ENCODE data around the gene USP20. TPM values are rescaled to one million over a fixed set of nuclear protein-coding genes. Genes with fewer than 3 reads are reported as not detected.
A peak's percentile ranks its signal among the peaks of the same experiment; 100 is the strongest.

Gene USP20
- total RNA-seq, 2 donors from 2014 or later = 80.7 to 90.0 TPM

- DNase-seq (no peak), ATAC-seq (no peak)
- H3K9me3 ChIP-seq (ENCODE audit: control insufficient read depth, low read length, poor library complexity, severe bottlenecking) = no peaks in the 10 kb centered on the region
- Mint-ChIP-seq H3K36me3 (ENCODE audit: low read depth) (peaks cover 5% of the 10 kb centered on the region), H3K4me1 (peaks cover 30% of the 10 kb centered on the region), H3K4me3 (no peak overlapping the region), H3K27me3 (no peaks in the 10 kb centered on the region), H3K27ac (peak overlapping the region; percentile 37)
Measured at GRCh38 chr9:129850821-129851550, 15.7 kb downstream of the USP20 start.

DNA sequence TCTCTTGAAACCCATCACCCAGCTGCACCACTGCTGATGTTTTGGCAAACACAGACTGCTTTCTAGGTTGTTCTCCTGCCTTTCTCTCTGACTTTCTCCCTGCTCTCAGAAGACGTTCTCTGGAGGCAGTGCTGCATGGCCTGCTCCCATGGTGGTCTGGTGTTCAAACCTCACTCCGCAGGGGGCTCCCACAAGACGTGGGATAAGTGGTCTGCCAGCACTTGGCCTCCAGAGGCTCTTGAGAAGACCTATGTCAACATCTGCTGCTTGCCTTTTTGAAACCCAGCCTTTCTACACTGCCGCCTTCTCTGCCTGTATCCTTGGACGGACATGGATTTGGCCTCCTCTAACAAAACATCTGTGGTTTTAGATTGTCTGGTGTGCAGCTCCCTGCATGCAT, 16.6 kb downstream of the USP20 start:
- Mint-ChIP-seq H3K27ac (peak overlapping the region; percentile 62), H3K4me3 (no peak overlapping the region), H3K27me3 (no peaks in the 10 kb centered on the region), H3K4me1 (peaks cover 27% of the 10 kb centered on the region), H3K36me3 (ENCODE audit: low read depth) (peaks cover 5% of the 10 kb centered on the region)
- no peak for DNase-seq
- ATAC-seq = no peak
- H3K9me3 ChIP-seq (ENCODE audit: control insufficient read depth, low read length, poor library complexity, severe bottlenecking) = no peaks in the 10 kb centered on the region

GRCh38 chr9:129852579-129852978, 17.3 kb downstream of the USP20 start:
- no peak for DNase-seq
- Mint-ChIP-seq H3K4me3 (no peak overlapping the region), H3K4me1 (peaks cover 25% of the 10 kb centered on the region), H3K36me3 (ENCODE audit: low read depth) (peaks cover 5% of the 10 kb centered on the region), H3K27ac (no peak overlapping the region), H3K27me3 (no peaks in the 10 kb centered on the region)
- ATAC-seq = no peak
- no peaks in the 10 kb centered on the region for H3K9me3 ChIP-seq (ENCODE audit: control insufficient read depth, low read length, poor library complexity, severe bottlenecking)

DNA sequence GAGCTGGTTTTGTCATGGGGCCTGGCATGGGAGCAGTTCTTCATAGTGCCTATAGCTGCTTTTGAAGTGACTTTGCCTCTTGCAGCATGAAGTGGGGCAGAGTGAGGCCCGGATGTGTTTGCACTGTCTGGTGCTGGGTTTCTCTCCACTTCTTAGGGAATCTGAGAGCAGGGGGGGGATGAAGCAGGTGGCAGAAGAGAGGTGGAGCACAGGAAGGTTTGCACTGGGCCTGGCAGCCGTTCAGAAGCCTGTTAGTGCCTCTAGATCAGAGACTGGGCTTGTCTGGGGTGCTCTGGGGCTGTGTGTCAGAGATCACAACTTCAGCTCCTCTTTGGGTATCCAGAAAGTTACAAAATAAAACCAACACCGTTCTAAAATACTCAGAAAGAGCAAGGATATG, 18.4 kb downstream of the USP20 start:
- DNase-seq = no peak
- ATAC-seq = no peak
- peak overlapping the region; percentile 21 for H3K27ac Mint-ChIP-seq
- no peaks in the 10 kb centered on the region for H3K9me3 ChIP-seq (ENCODE audit: control insufficient read depth, low read length, poor library complexity, severe bottlenecking)
- H3K27me3 Mint-ChIP-seq = no peaks in the 10 kb centered on the region
- peaks cover 5% of the 10 kb centered on the region for H3K36me3 Mint-ChIP-seq (ENCODE audit: low read depth)
- H3K4me1 Mint-ChIP-seq = peaks cover 22% of the 10 kb centered on the region
- peak overlapping the region; percentile 60 for H3K4me3 Mint-ChIP-seq

- H3K4me1 Mint-ChIP-seq = peaks cover 23% of the 10 kb centered on the region
- H3K4me3 Mint-ChIP-seq = peak overlapping the region; percentile 19
- H3K27ac Mint-ChIP-seq = peak overlapping the region; percentile 83
- no peaks in the 10 kb centered on the region for H3K27me3 Mint-ChIP-seq
- H3K36me3 Mint-ChIP-seq (ENCODE audit: low read depth) = peaks cover 5% of the 10 kb centered on the region
- ATAC-seq (peak; percentile 46), DNase-seq (no peak)
- no peaks in the 10 kb centered on the region for H3K9me3 ChIP-seq (ENCODE audit: control insufficient read depth, low read length, poor library complexity, severe bottlenecking)
Measured at GRCh38 chr9:129854588-129855110, 19.4 kb downstream of the USP20 start.

- Mint-ChIP-seq H3K4me3 (no peak overlapping the region), H3K4me1 (peaks cover 26% of the 10 kb centered on the region), H3K27me3 (no peaks in the 10 kb centered on the region), H3K27ac (peak overlapping the region; percentile 77), H3K36me3 (ENCODE audit: low read depth) (peaks cover 6% of the 10 kb centered on the region)
- DNase-seq (no peak), ATAC-seq (no peak)
- H3K9me3 ChIP-seq (ENCODE audit: control insufficient read depth, low read length, poor library complexity, severe bottlenecking) = no peaks in the 10 kb centered on the region
Measured at GRCh38 chr9:129857207-129857606, 21.9 kb downstream of the USP20 start.

- Mint-ChIP-seq H3K4me3 (peak overlapping the region; percentile 12), H3K27ac (peak overlapping the region; percentile 29), H3K36me3 (ENCODE audit: low read depth) (peaks cover 6% of the 10 kb centered on the region), H3K27me3 (no peaks in the 10 kb centered on the region), H3K4me1 (peaks cover 29% of the 10 kb centered on the region)
- ATAC-seq (no peak), DNase-seq (no peak)
- H3K9me3 ChIP-seq (ENCODE audit: control insufficient read depth, low read length, poor library complexity, severe bottlenecking) = no peaks in the 10 kb centered on the region
Measured at GRCh38 chr9:129858167-129858962, 23.1 kb downstream of the USP20 start.

- no peaks in the 10 kb centered on the region for H3K9me3 ChIP-seq (ENCODE audit: control insufficient read depth, low read length, poor library complexity, severe bottlenecking)
- H3K36me3 Mint-ChIP-seq (ENCODE audit: low read depth) = peaks cover 3% of the 10 kb centered on the region
- peak overlapping the region; percentile 67 for H3K27ac Mint-ChIP-seq
- no peaks in the 10 kb centered on the region for H3K27me3 Mint-ChIP-seq
- DNase-seq (no peak), ATAC-seq (no peak)
- H3K4me3 Mint-ChIP-seq = no peak overlapping the region
- H3K4me1 Mint-ChIP-seq = peaks cover 28% of the 10 kb centered on the region
Measured at GRCh38 chr9:129860653-129861446, 25.6 kb downstream of the USP20 start.

DNA sequence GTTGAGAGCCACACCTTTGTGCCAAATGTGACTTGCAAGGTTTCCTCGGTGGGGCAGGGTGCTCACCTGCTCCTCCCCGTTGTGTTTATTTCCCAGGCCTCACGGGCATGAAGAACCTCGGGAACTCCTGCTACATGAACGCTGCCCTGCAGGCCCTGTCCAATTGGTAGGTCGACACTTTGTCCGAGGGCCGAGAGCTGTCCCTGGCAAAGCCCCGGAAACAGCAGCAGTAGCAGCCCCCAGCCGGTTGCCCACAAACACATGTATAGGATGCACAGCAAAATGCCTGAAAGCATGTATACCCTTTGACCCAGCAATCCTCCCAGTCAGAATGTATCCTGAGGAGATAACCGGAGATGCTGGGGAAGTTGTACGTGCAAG, 26.2 kb downstream of the USP20 start:
- H3K27ac Mint-ChIP-seq = peak overlapping the region; percentile 67
- no peak for DNase-seq
- H3K36me3 Mint-ChIP-seq (ENCODE audit: low read depth) = peaks cover 3% of the 10 kb centered on the region
- H3K4me3 Mint-ChIP-seq = peak overlapping the region; percentile 64
- ATAC-seq = no peak
- no peaks in the 10 kb centered on the region for H3K9me3 ChIP-seq (ENCODE audit: control insufficient read depth, low read length, poor library complexity, severe bottlenecking)
- no peaks in the 10 kb centered on the region for H3K27me3 Mint-ChIP-seq
- H3K4me1 Mint-ChIP-seq = peaks cover 34% of the 10 kb centered on the region

DNA sequence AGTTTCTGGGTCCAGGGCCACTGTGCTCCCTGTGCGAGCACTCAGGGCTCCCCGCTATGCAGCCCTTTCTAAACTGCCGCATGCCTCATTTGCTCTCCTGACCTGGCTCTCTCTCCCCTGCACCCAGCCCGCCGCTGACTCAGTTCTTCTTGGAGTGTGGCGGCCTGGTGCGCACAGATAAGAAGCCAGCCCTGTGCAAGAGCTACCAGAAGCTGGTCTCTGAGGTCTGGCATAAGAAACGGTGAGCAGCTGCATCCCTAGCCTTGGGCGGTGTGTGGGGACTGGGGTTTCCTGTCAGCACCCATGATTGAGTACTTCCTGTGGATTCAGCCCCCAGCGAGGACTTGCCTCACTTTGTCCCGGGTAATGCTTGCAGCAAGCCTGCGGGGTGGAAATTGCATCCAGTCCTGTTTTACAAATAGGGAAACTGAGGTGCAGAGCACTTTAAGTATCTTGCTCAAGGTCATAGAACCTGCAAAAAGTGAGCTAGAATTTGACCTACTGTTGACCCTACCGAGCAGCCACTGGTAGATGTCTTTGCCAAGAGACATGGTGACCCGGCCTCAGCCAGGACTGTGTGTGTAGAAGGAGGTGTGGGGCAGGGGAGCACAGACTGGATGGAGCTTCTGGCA, 27.9 kb downstream of the USP20 start:
- Mint-ChIP-seq H3K27me3 (no peaks in the 10 kb centered on the region), H3K4me3 (peak overlapping the region; percentile 68), H3K36me3 (ENCODE audit: low read depth) (peaks cover 3% of the 10 kb centered on the region), H3K4me1 (peaks cover 44% of the 10 kb centered on the region), H3K27ac (peak overlapping the region; percentile 96)
- no peaks in the 10 kb centered on the region for H3K9me3 ChIP-seq (ENCODE audit: control insufficient read depth, low read length, poor library complexity, severe bottlenecking)
- ATAC-seq = peak; percentile 65
- DNase-seq = peak in 2 of 3 donors; percentile 37 to 64

- H3K36me3 Mint-ChIP-seq (ENCODE audit: low read depth) = peaks cover 3% of the 10 kb centered on the region
- H3K27ac Mint-ChIP-seq = peak overlapping the region; percentile 96
- H3K9me3 ChIP-seq (ENCODE audit: control insufficient read depth, low read length, poor library complexity, severe bottlenecking) = no peaks in the 10 kb centered on the region
- ATAC-seq = no peak
- no peak for DNase-seq
- peak overlapping the region; percentile 66 for H3K4me3 Mint-ChIP-seq
- no peaks in the 10 kb centered on the region for H3K27me3 Mint-ChIP-seq
- H3K4me1 Mint-ChIP-seq = peaks cover 55% of the 10 kb centered on the region
Measured at GRCh38 chr9:129864991-129865647, 29.9 kb downstream of the USP20 start.

DNA sequence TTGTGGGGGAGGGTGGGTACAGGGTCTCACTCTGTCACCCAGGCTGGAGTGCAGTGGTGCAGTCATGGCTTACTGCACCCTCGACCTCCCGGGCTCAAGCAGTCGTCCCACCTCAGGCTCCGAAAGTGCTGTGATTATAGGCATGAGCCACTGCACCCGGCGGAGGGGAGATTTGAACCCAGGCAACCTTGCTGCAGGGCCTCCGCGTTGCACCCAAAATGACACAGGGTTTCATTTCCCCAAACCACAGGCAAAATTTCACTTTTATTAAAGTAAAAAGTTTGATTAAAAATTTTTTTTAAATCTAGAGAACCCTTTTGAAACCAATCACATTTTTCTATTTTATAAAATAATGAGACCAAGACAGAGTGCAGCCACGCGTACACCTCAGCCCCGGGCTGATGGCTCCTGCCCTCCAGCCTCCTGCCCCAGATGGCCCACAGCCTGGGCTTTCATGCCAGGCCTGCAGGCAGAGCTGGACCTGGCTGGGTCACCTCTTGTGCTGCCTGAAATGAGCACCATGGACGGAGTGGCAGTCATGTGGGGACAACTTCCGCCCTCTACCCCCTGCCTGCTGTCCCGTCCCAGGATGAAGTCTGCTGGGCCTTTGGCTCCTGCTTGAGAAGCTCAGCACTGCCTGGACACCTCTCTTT, 30.5 kb downstream of the USP20 start:
- H3K27ac Mint-ChIP-seq = peak overlapping the region; percentile 96
- H3K27me3 Mint-ChIP-seq = no peaks in the 10 kb centered on the region
- peak overlapping the region; percentile 73 for H3K4me3 Mint-ChIP-seq
- H3K4me1 Mint-ChIP-seq = peaks cover 56% of the 10 kb centered on the region
- H3K9me3 ChIP-seq (ENCODE audit: control insufficient read depth, low read length, poor library complexity, severe bottlenecking) = no peaks in the 10 kb centered on the region
- no peak for DNase-seq
- peaks cover 3% of the 10 kb centered on the region for H3K36me3 Mint-ChIP-seq (ENCODE audit: low read depth)
- no peak for ATAC-seq

Measured in T-helper 17 cell (primary cell).